Right lobe of liver (tissue), 6 donors: ENCODE data around the gene OGT. TPM values are rescaled to one million over a fixed set of nuclear protein-coding genes. Genes with fewer than 3 reads are reported as not detected.

Experiments used
- ATAC-seq, 4 donors: fragments of 200-7000 bp; cut with Tn5 transposase; one replicate each; pipeline ENCODE4 v1.9.1; 2020; ENCODE audit warnings: mild to moderate bottlenecking in 4 of 4, moderate library complexity in 4 of 4
- DNase-seq, 3 donors: peaks; one replicate each; pipeline ENCODE4 v3.0.0-alpha.2; 2020
- H3K27ac ChIP-seq, 3 donors: fragments of 200-600 bp; one replicate each; pipeline ENCODE4 v1.8.0; 2022
- H3K27me3 ChIP-seq, 2 donors: fragments of 200-600 bp; one replicate each; pipeline ENCODE4 v1.8.0; 2022
- H3K36me3 ChIP-seq, 4 donors: fragments of 200-600 bp; sonication (generic) in 1 of 4; one replicate each; pipeline versions ENCODE4 v1.5.1 to v1.8.0; 2017 to 2022; ENCODE audit warnings: control low read depth in 1 of 4
- H3K4me1 ChIP-seq, 4 donors: fragments of 200-600 bp; sonication (generic) in 1 of 4; one replicate each; pipeline versions ENCODE4 v1.5.1 to v1.8.0; 2017 to 2022; ENCODE audit warnings: control low read depth in 1 of 4
- H3K4me3 ChIP-seq, 3 donors: fragments of 200-600 bp; one replicate each; pipeline ENCODE4 v1.8.0; 2022
- H3K9me3 ChIP-seq, 4 donors: fragments of 200-600 bp; sonication (generic) in 1 of 4; one replicate each; pipeline versions ENCODE4 v1.5.1 to v1.8.0; 2017 to 2022; ENCODE audit warnings: control low read depth in 1 of 4
- CTCF ChIP-seq, 4 donors: fragments of 200-600 bp in 3 of 4; fragments of 450-650 bp in 1 of 4; IDR thresholded peaks; one replicate each; pipeline versions ENCODE4 v1.5.1 to v1.8.0; 2016 to 2022; ENCODE audit warnings: antibody characterized with exemption in 4 of 4, mild to moderate bottlenecking in 2 of 4
- POLR2A ChIP-seq: fragments of 450-650 bp; IDR thresholded peaks from one replicate; pipeline ENCODE4 v1.6.1; 2017; ENCODE audit warnings: antibody characterized with exemption, mild to moderate bottlenecking
- WGBS: methylation state at CpG from one replicate; pipeline ENCODE4 v1.1.6; 2018; ENCODE audit warnings: low coverage, low lambda C conversion rate; ENCODE audit not compliant: insufficient coverage; ENCODE audit errors: missing lambda C conversion rate; 5-methylcytosine and 5-hydroxymethylcytosine counted together
- intact Hi-C, 2 donors: fragments of 100-400 bp; cut with DNase I; formaldehyde crosslinking; loops; one replicate each; pipeline versions ENCODE4 v1.11.2 to v1.14.1; 2022
- total RNA-seq, 6 experiments: library from RNA; depleted of rRNA in 2 of 6; stranded (reverse); fragments of >200 nt in 2 of 6; fragmentation: NEBNext Ultra II Directional in 3 of 6; extraction: Animal tissue kit (Norgen Biotek cat#: 25700) in 3 of 6; gene quantifications; one replicate each; pipeline versions ENCODE4 v1.1.0 to v1.2.4, GENCODE V29; 2016 to 2023
- donor health status: DM: no; HTN: yes; CAD: no.
- donor health status: DM: no; HTN: no; CAD: no.
- donor health status: DM: no; HTN: no; CAD: no.
- donor health status: DM: no; HTN: yes; CAD: no.
- donor health status: DM: no; HTN: yes; CAD: no.

Gene OGT
- total RNA-seq, 6 experiments from 2014 or later = 35.5 to 67.0 (median 44.5) TPM

GRCh38 chrX:71578253-71579135 is 45.6 kb downstream of the OGT start, which contains the start of gene GCNA:
GCNA (plus strand) TSS chrX:71578437; CDS start chrX:71580822, 2,385 bp downstream.
- Histone ChIP-seq H3K36me3 (peaks cover 3 to 10% (median 5%) of the 10 kb centered on the region in 4 donors), H3K27ac (no peak within 1 kb of the TSS), H3K27me3 (no peaks in the 10 kb centered on the region), H3K4me1 (no peaks in the 10 kb centered on the region), H3K9me3 (no peaks in the 10 kb centered on the region), H3K4me3 (no peak within 1 kb of the TSS)
- ATAC-seq (peak in 1 of 4 donors; percentile 28), DNase-seq (no peak)
- TF ChIP-seq CTCF (IDR thresholded peaks at IDR 0.05) (no peak), POLR2A (no peak)
- intact Hi-C loops = no loop called here
- 90% methylated on average over 39 of the region's 48 CpGs for WGBS

- Histone ChIP-seq H3K27me3 (no peaks in the 10 kb centered on the region), H3K9me3 (no peaks in the 10 kb centered on the region), H3K4me1 (no peaks in the 10 kb centered on the region), H3K36me3 (peaks cover 0 to 6% (median 4%) of the 10 kb centered on the region in 4 donors), H3K4me3 (no peak overlapping the region), H3K27ac (no peak overlapping the region)
- no peak for DNase-seq
- intact Hi-C loops = no loop called here
- peak in 1 of 4 donors; percentile 26 for ATAC-seq
- TF ChIP-seq POLR2A (no peak), CTCF (IDR thresholded peaks at IDR 0.05) (no peak)
- WGBS = 89% methylated on average over 25 of the region's 26 CpGs
Observed at GRCh38 chrX:71579136-71579989, 46.5 kb downstream of the OGT start.

- no peak overlapping the region for H3K4me3 ChIP-seq
- H3K4me1 ChIP-seq = no peaks in the 10 kb centered on the region
- no peaks in the 10 kb centered on the region for H3K9me3 ChIP-seq
- H3K36me3 ChIP-seq = peaks cover 0 to 5% (median 1%) of the 10 kb centered on the region in 4 donors
- H3K27ac ChIP-seq = no peak overlapping the region
- intact Hi-C loops = no loop called here
- no peak for DNase-seq
- no peak for ATAC-seq
- 75% methylated on average over 7 of the region's 7 CpGs for WGBS
- TF ChIP-seq CTCF (IDR thresholded peaks at IDR 0.05) (no peak), POLR2A (no peak)
- H3K27me3 ChIP-seq = no peaks in the 10 kb centered on the region
Observed at GRCh38 chrX:71579990-71580380, 47.1 kb downstream of the OGT start.

GRCh38 chrX:71581210-71581609 is 48.3 kb downstream of the OGT start:
- Histone ChIP-seq H3K27me3 (no peaks in the 10 kb centered on the region), H3K27ac (no peak overlapping the region), H3K36me3 (peaks cover 0 to 3% (median 0%) of the 10 kb centered on the region in 4 donors), H3K4me1 (no peaks in the 10 kb centered on the region), H3K4me3 (no peak overlapping the region), H3K9me3 (no peaks in the 10 kb centered on the region)
- no peak for ATAC-seq
- 66% methylated on average over 5 of the region's 5 CpGs for WGBS
- TF ChIP-seq CTCF (IDR thresholded peaks at IDR 0.05) = no peak
- TF ChIP-seq POLR2A = no peak
- intact Hi-C loops = no loop called here
- DNase-seq = no peak
